ENCODE data around the gene LZIC. TPM values are rescaled to one million over a fixed set of nuclear protein-coding genes. Genes with fewer than 3 reads are reported as not detected.

Gene LZIC
- 29.9 and 35.9 TPM in 2 replicates for total RNA-seq

GRCh38 chr1:9942939-9943788 lies at the start of gene LZIC, which contains the start of gene NMNAT1:
Gene LZIC (minus strand): TSS chr1:9943391. CDS start chr1:9936619, 6,772 bp downstream.
Gene NMNAT1 (plus strand): TSS chr1:9943475. CDS start chr1:9972074, 28,599 bp downstream.
- intact Hi-C loops (cut with micrococcal nuclease), result loop anchor here (1.0 to 2.0 kb wide), 10 partner anchors 33 to 532 kb away; partner anchors contain the start of genes CTNNBIP1 and PEX14
- H3K4me3 Mint-ChIP-seq, result peak within 1 kb of the TSS; percentile 100
- no peaks in the 10 kb centered on the region for H3K27me3 Mint-ChIP-seq (ENCODE audit: insufficient read depth)
- H3K27ac Mint-ChIP-seq, result peak within 1 kb of the TSS; percentile 97
- no peaks in the 10 kb centered on the region for H3K9me3 Mint-ChIP-seq
- peaks cover 12% of the 10 kb centered on the region for H3K4me1 Mint-ChIP-seq (ENCODE audit: low read depth)
- peaks cover 12% of the 10 kb centered on the region for H3K36me3 Mint-ChIP-seq (ENCODE audit: low read depth)
- DNase-seq (ENCODE audit: low spot score), result peak; percentile 88

- Mint-ChIP-seq H3K27me3 (ENCODE audit: insufficient read depth) (peaks cover 13% of the 10 kb centered on the region), H3K4me3 (no peak overlapping the region), H3K4me1 (ENCODE audit: low read depth) (peaks cover 4% of the 10 kb centered on the region), H3K9me3 (no peaks in the 10 kb centered on the region), H3K27ac (no peak overlapping the region), H3K36me3 (ENCODE audit: low read depth) (no peaks in the 10 kb centered on the region)
- DNase-seq (ENCODE audit: low spot score), result no peak
- intact Hi-C loops (cut with micrococcal nuclease), result no loop called here
Observed at GRCh38 chr1:9992910-9993309, 49.7 kb upstream of the LZIC start.

- no peaks in the 10 kb centered on the region for H3K4me1 Mint-ChIP-seq (ENCODE audit: low read depth)
- H3K27me3 Mint-ChIP-seq (ENCODE audit: insufficient read depth), result peaks cover 3% of the 10 kb centered on the region
- intact Hi-C loops (cut with micrococcal nuclease), result no loop called here
- DNase-seq (ENCODE audit: low spot score), result no peak
- H3K36me3 Mint-ChIP-seq (ENCODE audit: low read depth), result no peaks in the 10 kb centered on the region
- no peak overlapping the region for H3K4me3 Mint-ChIP-seq
- no peaks in the 10 kb centered on the region for H3K9me3 Mint-ChIP-seq
- H3K27ac Mint-ChIP-seq, result no peak overlapping the region
Observed at GRCh38 chr1:9990944-9991343, 47.8 kb upstream of the LZIC start.

DNA sequence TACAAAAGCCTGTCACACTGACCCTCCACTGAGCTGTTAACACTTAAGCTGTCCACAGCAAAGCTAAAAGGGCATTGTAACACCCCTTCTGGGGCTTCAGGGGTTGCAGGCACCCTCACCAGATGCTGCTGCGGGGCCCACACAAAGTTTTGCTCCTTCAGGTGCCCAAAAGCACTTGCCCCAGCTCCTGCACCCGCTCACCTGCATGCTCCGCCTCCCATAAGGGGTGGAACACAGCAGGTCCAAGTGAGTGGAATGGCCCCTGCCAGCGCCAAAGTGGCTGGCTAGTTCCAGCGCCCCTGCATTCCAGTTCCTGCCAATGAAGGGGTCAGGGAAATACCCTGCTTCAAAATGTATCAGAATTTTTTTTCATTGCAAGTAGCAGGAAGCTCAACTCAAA lies 46.6 kb upstream of the LZIC start:
- Mint-ChIP-seq H3K4me1 (ENCODE audit: low read depth) (no peaks in the 10 kb centered on the region), H3K27me3 (ENCODE audit: insufficient read depth) (peaks cover 2% of the 10 kb centered on the region), H3K27ac (no peak overlapping the region), H3K4me3 (no peak overlapping the region), H3K9me3 (no peaks in the 10 kb centered on the region), H3K36me3 (ENCODE audit: low read depth) (no peaks in the 10 kb centered on the region)
- intact Hi-C loops (cut with micrococcal nuclease), result no loop called here
- DNase-seq (ENCODE audit: low spot score), result no peak

DNA sequence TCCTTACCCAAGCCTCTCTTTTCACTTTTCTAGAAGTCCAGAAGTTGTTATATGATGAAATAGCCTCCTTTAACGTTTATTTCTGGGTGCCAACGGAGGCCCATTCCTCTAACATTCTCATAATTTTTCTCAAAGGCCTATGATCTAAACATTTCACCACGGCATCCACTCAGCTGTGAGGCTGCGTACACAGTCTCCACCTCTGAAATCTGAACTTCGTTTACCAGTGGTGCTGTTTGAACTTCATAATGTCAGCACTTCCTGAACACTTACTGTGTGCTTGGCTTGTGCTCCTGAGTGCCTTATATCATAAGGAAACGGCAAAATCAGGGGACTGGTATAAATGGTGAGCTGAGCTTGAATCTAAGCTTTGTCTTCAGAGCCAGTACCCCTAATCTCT lies 41.8 kb upstream of the LZIC start:
- Mint-ChIP-seq H3K36me3 (ENCODE audit: low read depth) (peaks cover 3% of the 10 kb centered on the region), H3K27me3 (ENCODE audit: insufficient read depth) (no peaks in the 10 kb centered on the region), H3K27ac (no peak overlapping the region), H3K4me3 (no peak overlapping the region), H3K9me3 (no peaks in the 10 kb centered on the region), H3K4me1 (ENCODE audit: low read depth) (no peaks in the 10 kb centered on the region)
- intact Hi-C loops (cut with micrococcal nuclease), result no loop called here
- DNase-seq (ENCODE audit: low spot score), result no peak

DNA sequence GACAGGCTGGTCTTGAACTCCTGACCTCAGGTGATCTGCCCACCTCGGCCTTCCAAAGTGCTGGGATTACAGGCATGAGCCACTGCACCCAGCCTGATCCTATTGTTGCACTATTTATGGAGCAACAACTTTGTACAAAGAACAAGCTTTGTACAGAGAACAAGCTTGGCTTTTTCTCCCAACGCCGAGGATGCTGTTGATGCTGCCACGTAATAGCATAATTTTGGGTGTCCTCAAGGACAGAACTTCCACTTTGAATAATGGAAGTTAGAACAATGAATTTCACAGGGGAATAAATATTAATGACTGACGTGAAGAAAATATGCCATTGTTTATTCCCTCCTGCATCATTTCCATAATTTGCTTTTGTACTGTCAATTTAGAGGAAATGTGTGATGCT lies 41.1 kb upstream of the LZIC start:
- no peaks in the 10 kb centered on the region for H3K9me3 Mint-ChIP-seq
- H3K27ac Mint-ChIP-seq, result no peak overlapping the region
- DNase-seq (ENCODE audit: low spot score), result no peak
- no peaks in the 10 kb centered on the region for H3K27me3 Mint-ChIP-seq (ENCODE audit: insufficient read depth)
- no peak overlapping the region for H3K4me3 Mint-ChIP-seq
- peaks cover 3% of the 10 kb centered on the region for H3K36me3 Mint-ChIP-seq (ENCODE audit: low read depth)
- H3K4me1 Mint-ChIP-seq (ENCODE audit: low read depth), result no peaks in the 10 kb centered on the region
- intact Hi-C loops (cut with micrococcal nuclease), result no loop called here

DNA sequence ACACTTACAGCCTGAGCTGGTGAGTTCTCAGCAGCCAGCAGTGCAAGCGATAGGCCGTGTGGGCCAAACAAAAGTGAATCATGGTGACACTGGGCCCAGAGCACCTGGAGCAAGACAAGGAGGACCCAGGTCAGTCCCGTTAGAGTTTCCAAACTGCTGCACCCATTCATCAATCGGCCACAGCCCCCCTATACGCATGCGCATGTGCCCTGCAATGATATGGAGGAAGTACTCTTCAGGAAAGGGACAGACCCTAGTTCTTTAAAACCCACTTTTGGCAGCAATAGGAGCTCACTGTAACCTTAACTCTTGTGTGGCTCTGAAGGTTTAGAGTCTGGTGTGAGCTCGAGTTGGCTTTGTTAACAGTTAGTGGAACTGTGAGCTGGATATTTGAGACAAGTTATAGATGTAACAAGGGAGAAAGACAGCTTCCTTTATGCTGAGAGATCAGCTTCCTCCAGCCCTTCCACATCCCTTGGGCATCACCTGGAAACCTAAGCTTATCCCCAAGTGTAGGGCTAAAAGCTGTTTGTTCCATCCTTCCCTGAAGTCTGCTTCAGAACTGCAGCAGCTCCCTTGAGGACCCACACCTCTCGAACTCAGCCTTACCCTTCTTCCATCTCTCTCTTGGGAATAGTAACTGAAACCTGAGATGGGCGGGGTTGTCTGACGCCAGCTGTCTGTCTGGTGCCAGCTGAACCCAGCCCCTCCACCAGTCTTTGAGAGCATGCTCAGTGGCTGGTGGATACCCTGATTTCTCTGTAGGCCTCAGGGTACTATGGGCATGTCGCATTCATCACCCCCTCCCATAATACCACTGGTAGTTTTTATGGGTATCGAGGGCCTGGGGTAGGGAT lies 17.7 kb upstream of the LZIC start:
- intact Hi-C loops (cut with micrococcal nuclease), result no loop called here
- no peaks in the 10 kb centered on the region for H3K4me1 Mint-ChIP-seq (ENCODE audit: low read depth)
- H3K27me3 Mint-ChIP-seq (ENCODE audit: insufficient read depth), result no peaks in the 10 kb centered on the region
- no peak overlapping the region for H3K27ac Mint-ChIP-seq
- no peak overlapping the region for H3K4me3 Mint-ChIP-seq
- no peak for DNase-seq (ENCODE audit: low spot score)
- H3K36me3 Mint-ChIP-seq (ENCODE audit: low read depth), result no peaks in the 10 kb centered on the region
- no peaks in the 10 kb centered on the region for H3K9me3 Mint-ChIP-seq

GRCh38 chr1:9960011-9960410 lies 16.8 kb upstream of the LZIC start:
- intact Hi-C loops (cut with micrococcal nuclease), result no loop called here
- no peaks in the 10 kb centered on the region for H3K36me3 Mint-ChIP-seq (ENCODE audit: low read depth)
- H3K27ac Mint-ChIP-seq, result no peak overlapping the region
- H3K4me1 Mint-ChIP-seq (ENCODE audit: low read depth), result no peaks in the 10 kb centered on the region
- DNase-seq (ENCODE audit: low spot score), result no peak
- no peak overlapping the region for H3K4me3 Mint-ChIP-seq
- no peaks in the 10 kb centered on the region for H3K9me3 Mint-ChIP-seq
- H3K27me3 Mint-ChIP-seq (ENCODE audit: insufficient read depth), result no peaks in the 10 kb centered on the region

DNA sequence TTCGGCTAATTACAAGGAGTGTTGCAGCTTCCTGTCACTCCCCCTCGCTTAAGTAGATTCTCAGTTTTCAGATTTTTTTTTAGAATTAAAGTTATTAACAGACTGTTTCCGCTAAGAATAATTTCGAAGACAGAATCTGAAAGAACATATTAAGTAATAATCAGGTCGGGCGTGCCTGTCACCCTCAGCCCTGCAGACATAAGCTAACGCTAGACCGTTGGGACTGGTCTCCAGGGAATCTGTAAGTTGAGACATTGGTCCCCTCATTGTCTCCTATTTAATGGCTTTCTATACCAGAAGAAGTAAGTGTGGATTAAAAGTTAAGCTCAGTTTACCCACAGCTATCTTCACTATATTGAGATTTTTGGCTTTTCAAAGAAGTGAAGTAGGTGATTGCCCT lies 14.5 kb upstream of the LZIC start:
- no peak overlapping the region for H3K4me3 Mint-ChIP-seq
- no peaks in the 10 kb centered on the region for H3K36me3 Mint-ChIP-seq (ENCODE audit: low read depth)
- H3K9me3 Mint-ChIP-seq, result no peaks in the 10 kb centered on the region
- no peaks in the 10 kb centered on the region for H3K4me1 Mint-ChIP-seq (ENCODE audit: low read depth)
- no peak for DNase-seq (ENCODE audit: low spot score)
- intact Hi-C loops (cut with micrococcal nuclease), result no loop called here
- no peak overlapping the region for H3K27ac Mint-ChIP-seq
- H3K27me3 Mint-ChIP-seq (ENCODE audit: insufficient read depth), result no peaks in the 10 kb centered on the region

DNA sequence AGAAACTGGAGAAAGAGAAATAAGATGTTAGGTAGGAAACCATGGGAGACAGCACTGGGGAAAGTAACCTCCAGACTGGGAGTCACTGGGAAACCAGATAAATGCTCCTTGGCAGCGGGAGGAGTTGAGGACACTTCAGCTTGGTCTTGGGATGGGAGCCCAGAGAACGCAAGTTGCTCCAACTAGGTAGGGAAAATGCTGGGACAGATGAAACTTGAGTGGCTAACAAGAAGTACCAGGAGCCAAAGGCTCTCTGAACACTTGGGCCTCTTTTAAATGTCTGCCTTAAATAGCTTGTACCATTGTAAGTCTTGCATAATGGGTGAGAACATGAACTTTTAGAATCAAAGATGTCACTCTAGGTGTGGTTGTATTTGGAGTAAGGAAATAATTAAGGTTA lies 3.1 kb upstream of the LZIC start:
- Mint-ChIP-seq H3K9me3 (no peaks in the 10 kb centered on the region), H3K4me1 (ENCODE audit: low read depth) (peaks cover 27% of the 10 kb centered on the region), H3K27me3 (ENCODE audit: insufficient read depth) (no peaks in the 10 kb centered on the region), H3K4me3 (no peak overlapping the region), H3K27ac (no peak overlapping the region), H3K36me3 (ENCODE audit: low read depth) (peaks cover 10% of the 10 kb centered on the region)
- intact Hi-C loops (cut with micrococcal nuclease), result no loop called here
- no peak for DNase-seq (ENCODE audit: low spot score)

- Mint-ChIP-seq H3K36me3 (ENCODE audit: low read depth) (peaks cover 12% of the 10 kb centered on the region), H3K4me3 (peak overlapping the region; percentile 100), H3K9me3 (no peaks in the 10 kb centered on the region), H3K27ac (peak overlapping the region; percentile 97), H3K27me3 (ENCODE audit: insufficient read depth) (no peaks in the 10 kb centered on the region), H3K4me1 (ENCODE audit: low read depth) (peaks cover 12% of the 10 kb centered on the region)
- DNase-seq (ENCODE audit: low spot score), result peak; percentile 2
- intact Hi-C loops (cut with micrococcal nuclease), result loop anchor here (1.0 to 2.0 kb wide), 7 partner anchors 67 to 532 kb away; partner anchors contain the start of gene PEX14
Observed at GRCh38 chr1:9942399-9942938, 722 bp downstream of the LZIC start.

GRCh38 chr1:9929431-9930385 lies 13.5 kb downstream of the LZIC start:
- H3K4me1 Mint-ChIP-seq (ENCODE audit: low read depth), result no peaks in the 10 kb centered on the region
- intact Hi-C loops (cut with micrococcal nuclease), result no loop called here
- no peaks in the 10 kb centered on the region for H3K9me3 Mint-ChIP-seq
- peaks cover 18% of the 10 kb centered on the region for H3K36me3 Mint-ChIP-seq (ENCODE audit: low read depth)
- DNase-seq (ENCODE audit: low spot score), result no peak
- H3K27ac Mint-ChIP-seq, result no peak overlapping the region
- no peak overlapping the region for H3K4me3 Mint-ChIP-seq
- no peaks in the 10 kb centered on the region for H3K27me3 Mint-ChIP-seq (ENCODE audit: insufficient read depth)

All from activated T-helper 1 cell treated with anti-CD3 and anti-CD28 coated beads, Interleukin-12 subunit alpha, Interleukin-12 subunit beta, Interleukin-2, Interleukin-4 antibody, amounts not matched to agents 30 ng/mL and 10 ng/mL and 1 ng/mL, durations not matched to agents 14 hours and 24 hours and 36 hours (primary cell).